ENCODE data around the gene MRPL40.

DNA sequence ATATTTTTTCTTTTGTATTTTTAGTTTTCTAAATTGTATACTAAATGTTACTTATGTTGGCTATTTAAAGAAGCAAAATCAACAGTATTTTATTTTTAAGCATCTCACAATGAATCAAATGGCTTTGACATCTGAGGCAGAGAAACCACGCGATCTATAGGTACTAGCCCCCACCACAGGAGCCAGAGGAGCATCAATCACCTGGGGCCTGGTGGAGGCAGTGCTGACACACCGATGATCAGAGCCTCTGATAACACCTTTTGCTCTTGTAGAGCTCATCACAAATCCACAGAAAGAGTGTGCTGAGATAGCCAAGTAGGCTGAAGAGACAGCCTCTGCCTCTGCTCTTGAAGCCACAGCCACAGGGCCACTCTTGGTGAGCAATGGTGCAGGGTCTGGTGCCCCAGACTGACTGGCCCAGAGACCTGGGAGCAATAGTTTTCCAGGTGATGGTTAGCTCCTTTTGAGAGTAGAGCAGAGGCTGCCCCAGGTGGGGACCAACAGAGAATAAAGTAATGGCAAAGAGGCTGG, 26.0 kb upstream of the MRPL40 start:
- TF ChIP-seq CTCF (IDR thresholded peaks at IDR 0.05), result no peak
- TF ChIP-seq EP300 (IDR thresholded peaks at IDR 0.05), result no peak
- TF ChIP-seq POLR2A (IDR thresholded peaks at IDR 0.05; ENCODE audit: low read depth), result no peak
